K562 (cell line): Measurements from ENCODE around the gene CDKN1C. TPM values are rescaled to one million over a fixed set of nuclear protein-coding genes. Genes with fewer than 3 reads are reported as not detected.

Experiments used
- ADNP ChIP-seq: fragments of 200-800 bp; sonication (Bioruptor generic); IDR thresholded peaks from 2 replicates; pipeline ENCODE4 v1.6.1; 2016; ENCODE audit warnings: missing genetic modification characterization, missing compliant biosample characterization
- KLF6 ChIP-seq: fragments of 250-450 bp; sonication (Bioruptor Pico); IDR thresholded peaks from 2 replicates; pipeline ENCODE4 v1.4.0; 2020; ENCODE audit warnings: mild to moderate bottlenecking, moderate library complexity, borderline replicate concordance
- MCM2 ChIP-seq: fragments of 450-650 bp; IDR thresholded peaks from 2 replicates; pipeline ENCODE4 v1.6.1; 2017; ENCODE audit warnings: low read depth, mild to moderate bottlenecking
- MEF2D ChIP-seq: conservative IDR thresholded peaks from 2 replicates; pipeline ENCODE4 v1.6.1; 2016; ENCODE audit warnings: low read depth, missing genetic modification characterization, missing compliant biosample characterization
- MXI1 ChIP-seq: IDR thresholded peaks from 2 replicates; pipeline ENCODE4 v1.6.1; 2011; ENCODE audit warnings: low read depth, mild to moderate bottlenecking, improper control_type of control experiment, low read length
- NRF1 ChIP-seq, 2 experiments: fragments of 450-650 bp; IDR thresholded peaks in 1 of 2; conservative IDR thresholded peaks in 1 of 2; 2 replicates each; pipeline ENCODE4 v1.6.1; 2014; ENCODE audit warnings: mild to moderate bottlenecking in 2 of 2
- SRF ChIP-seq, 2 experiments: fragments of 250-450, 450-650 bp in 1 of 2; sonication (Bioruptor Pico) in 1 of 2; sonication (generic) in 1 of 2; formaldehyde crosslinking; IDR thresholded peaks; 2 replicates each; pipeline versions ENCODE4 v1.5.0 to v1.5.1; 2020 to 2022; ENCODE audit warnings: mild to moderate bottlenecking in 1 of 2, missing genetic modification reagents in 1 of 2
- TCFL5 ChIP-seq: fragments of 250-450 bp; sonication (Bioruptor Pico); conservative IDR thresholded peaks from 2 replicates; pipeline ENCODE4 v1.6.1; 2021; ENCODE audit warnings: mild to moderate bottlenecking, moderate library complexity, matching md5 sums
- polyA plus RNA-seq, 8 experiments: library from polyadenylated mRNA; depleted of rRNA in 4 of 8; stranded (reverse) in 5 of 8; unstranded in 3 of 8; fragments of >200 nt; fragmentation: Nextera tagmentation in 2 of 8; fragmentation: Illumina TruSeq in 1 of 8; extraction: Ambion mirVana in 2 of 8; extraction: Trizol in 1 of 8; gene quantifications; 2 replicates each; pipeline versions ENCODE4 v1.2.1 to v1.2.3, GENCODE V29; 2011 to 2014; ENCODE audit warnings: inconsistent platforms in 1 of 8, missing spikeins in 1 of 8
- total RNA-seq, 7 experiments: library from RNA; depleted of rRNA in 6 of 7; stranded (reverse); fragments of >200 nt in 6 of 7; fragmentation: Illumina TruSeq in 2 of 7; extraction: Trizol in 2 of 7; gene quantifications; 2 replicates each; pipeline versions ENCODE4 v1.2.1 to v1.2.3, GENCODE V29; 2011 to 2021; ENCODE audit warnings: low replicate concordance in 1 of 7
- TF ChIP-seq, protein P1 (sequence below): sonication (generic); formaldehyde crosslinking; IDR thresholded peaks from 2 replicates; pipeline ENCODE4 v1.8.0; 2022; ENCODE audit warnings: missing genetic modification reagents, mild to moderate bottlenecking, moderate library complexity, borderline replicate concordance
- TF ChIP-seq, protein P2 (sequence below), 2 experiments: fragments of 450-650 bp; IDR thresholded peaks; 2 replicates each; pipeline ENCODE4 v1.6.1; 2018; ENCODE audit warnings: mild to moderate bottlenecking in 2 of 2, low read depth in 1 of 2; ENCODE audit not compliant: partially characterized antibody in 2 of 2

The CDKN1C gene
- total and polyA plus RNA-seq, 9 of the 15 experiments (the other 6 are each of a cell fraction or from before 2014, with no cell fraction given): 2.8 to 21.1 (median 9.3) TPM

DNA sequence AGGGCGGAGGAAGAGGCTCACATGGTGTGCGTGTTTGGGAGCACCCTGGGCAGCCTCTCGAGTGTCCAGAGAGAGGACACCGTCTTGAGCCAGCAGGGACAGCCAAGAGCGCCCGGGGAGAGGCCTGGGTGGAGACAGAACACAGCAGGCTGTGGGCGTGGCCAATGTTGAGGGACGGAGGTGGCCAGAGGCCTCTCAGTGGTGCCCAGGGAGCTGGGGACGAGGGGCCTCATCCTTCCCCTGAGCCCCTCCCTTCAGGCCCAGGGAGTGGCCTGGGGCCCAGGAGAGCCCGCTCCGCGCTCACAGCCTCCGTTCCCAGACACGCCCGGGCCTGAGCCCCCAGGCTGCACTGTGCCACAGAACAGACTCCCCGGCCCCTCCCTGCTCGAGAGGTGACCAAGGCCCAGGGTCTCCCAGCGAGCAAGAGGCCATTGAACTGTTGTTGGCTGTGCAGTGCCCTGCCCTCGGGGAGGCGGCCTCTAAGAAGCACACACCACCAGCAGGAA lies 48.4 kb downstream of the CDKN1C start (continued):
- TF ChIP-seq, protein P1, sequence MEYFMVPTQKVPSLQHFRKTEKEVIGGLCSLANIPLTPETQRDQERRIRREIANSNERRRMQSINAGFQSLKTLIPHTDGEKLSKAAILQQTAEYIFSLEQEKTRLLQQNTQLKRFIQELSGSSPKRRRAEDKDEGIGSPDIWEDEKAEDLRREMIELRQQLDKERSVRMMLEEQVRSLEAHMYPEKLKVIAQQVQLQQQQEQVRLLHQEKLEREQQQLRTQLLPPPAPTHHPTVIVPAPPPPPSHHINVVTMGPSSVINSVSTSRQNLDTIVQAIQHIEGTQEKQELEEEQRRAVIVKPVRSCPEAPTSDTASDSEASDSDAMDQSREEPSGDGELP (CRISPR knock-in tag): peak; percentile 45; the same call in 1 of the 2 replicates
- no peak for TF ChIP-seq KLF6 (CRISPR knock-in tag)
- no peak for TF ChIP-seq TCFL5 (CRISPR knock-in tag)
- peak; percentile 52 to 66; a peak in 3 of 4 replicates for TF ChIP-seq NRF1 (conservative IDR thresholded peaks at IDR 0.05 in 1 of 2, IDR thresholded peaks at IDR 0.05 in 1 of 2)
- 0 out of 4 replicates have a peak, but pooled peaks of 1 of the 2 experiments have one; percentile 21 for TF ChIP-seq SRF (CRISPR knock-in tag; IDR thresholded peaks at IDR 0.05)
- no peak for TF ChIP-seq ADNP (tag)
- TF ChIP-seq MCM2: no peak
- no peak for TF ChIP-seq MXI1
- no peak for TF ChIP-seq MEF2D (tag)
- TF ChIP-seq, protein P2, sequence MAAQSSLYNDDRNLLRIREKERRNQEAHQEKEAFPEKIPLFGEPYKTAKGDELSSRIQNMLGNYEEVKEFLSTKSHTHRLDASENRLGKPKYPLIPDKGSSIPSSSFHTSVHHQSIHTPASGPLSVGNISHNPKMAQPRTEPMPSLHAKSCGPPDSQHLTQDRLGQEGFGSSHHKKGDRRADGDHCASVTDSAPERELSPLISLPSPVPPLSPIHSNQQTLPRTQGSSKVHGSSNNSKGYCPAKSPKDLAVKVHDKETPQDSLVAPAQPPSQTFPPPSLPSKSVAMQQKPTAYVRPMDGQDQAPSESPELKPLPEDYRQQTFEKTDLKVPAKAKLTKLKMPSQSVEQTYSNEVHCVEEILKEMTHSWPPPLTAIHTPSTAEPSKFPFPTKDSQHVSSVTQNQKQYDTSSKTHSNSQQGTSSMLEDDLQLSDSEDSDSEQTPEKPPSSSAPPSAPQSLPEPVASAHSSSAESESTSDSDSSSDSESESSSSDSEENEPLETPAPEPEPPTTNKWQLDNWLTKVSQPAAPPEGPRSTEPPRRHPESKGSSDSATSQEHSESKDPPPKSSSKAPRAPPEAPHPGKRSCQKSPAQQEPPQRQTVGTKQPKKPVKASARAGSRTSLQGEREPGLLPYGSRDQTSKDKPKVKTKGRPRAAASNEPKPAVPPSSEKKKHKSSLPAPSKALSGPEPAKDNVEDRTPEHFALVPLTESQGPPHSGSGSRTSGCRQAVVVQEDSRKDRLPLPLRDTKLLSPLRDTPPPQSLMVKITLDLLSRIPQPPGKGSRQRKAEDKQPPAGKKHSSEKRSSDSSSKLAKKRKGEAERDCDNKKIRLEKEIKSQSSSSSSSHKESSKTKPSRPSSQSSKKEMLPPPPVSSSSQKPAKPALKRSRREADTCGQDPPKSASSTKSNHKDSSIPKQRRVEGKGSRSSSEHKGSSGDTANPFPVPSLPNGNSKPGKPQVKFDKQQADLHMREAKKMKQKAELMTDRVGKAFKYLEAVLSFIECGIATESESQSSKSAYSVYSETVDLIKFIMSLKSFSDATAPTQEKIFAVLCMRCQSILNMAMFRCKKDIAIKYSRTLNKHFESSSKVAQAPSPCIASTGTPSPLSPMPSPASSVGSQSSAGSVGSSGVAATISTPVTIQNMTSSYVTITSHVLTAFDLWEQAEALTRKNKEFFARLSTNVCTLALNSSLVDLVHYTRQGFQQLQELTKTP (IDR thresholded peaks at IDR 0.05; ENCODE audit: low read depth in 1 of 2, partially characterized antibody in 2 of 2): no peak
